Esophagus muscularis mucosa (tissue), 3 donors: ENCODE measurements around the gene PIGZ.

Experiments
- CTCF ChIP-seq, 3 experiments: fragments of 200-600 bp in 2 of 3; fragments of 450-650 bp in 1 of 3; sonication (generic) in 2 of 3; IDR thresholded peaks; one replicate each; pipeline ENCODE4 v1.5.1; 2017 to 2019; ENCODE audit warnings: antibody characterized with exemption in 3 of 3, mild to moderate bottlenecking in 2 of 3, moderate library complexity in 1 of 3
- POLR2A ChIP-seq: fragments of 450-650 bp; IDR thresholded peaks from one replicate; pipeline ENCODE4 v1.6.1; 2017; ENCODE audit warnings: antibody characterized with exemption, moderate library complexity, mild to moderate bottlenecking, low read depth
- POLR2AphosphoS5 ChIP-seq, 2 donors: sonication (generic); formaldehyde crosslinking; IDR thresholded peaks; one replicate each; pipeline ENCODE4 v1.6.1; 2017; ENCODE audit warnings: antibody characterized with exemption in 2 of 2

- no peak for TF ChIP-seq POLR2AphosphoS5 (IDR thresholded peaks at IDR 0.05)
- no peak for TF ChIP-seq CTCF (IDR thresholded peaks at IDR 0.05)
- no peak for TF ChIP-seq POLR2A
Measured at GRCh38 chr3:196962930-196963630, 5.6 kb downstream of the PIGZ start.
